ENCODE data around the gene COL9A1.

GRCh38 chr6:70315079-70315751 lies 12.3 kb upstream of the COL9A1 start:
- TF ChIP-seq CTCF (IDR thresholded peaks at IDR 0.05), result no peak
- no peak for TF ChIP-seq POLR2A (IDR thresholded peaks at IDR 0.05)
